ENCODE data around the gene PRPF6.
"Not testable (repeated sequence)": the region's sequence is repeated elsewhere in the genome, so short reads cannot be mapped to it uniquely, and the experiment has no call there.

The PRPF6 gene

GRCh38 chr20:64012385-64013154, 31.6 kb downstream of the PRPF6 start:
- not testable (repeated sequence) for DNase-seq

GRCh38 chr20:64015635-64016034, 34.7 kb downstream of the PRPF6 start:
- no peak for DNase-seq

GRCh38 chr20:64021124-64021975, 40.4 kb downstream of the PRPF6 start:
- no peak for DNase-seq

GRCh38 chr20:64022671-64023360, 41.9 kb downstream of the PRPF6 start:
- no peak for DNase-seq

GRCh38 chr20:64023361-64024140, 42.6 kb downstream of the PRPF6 start:
- no peak for DNase-seq

GRCh38 chr20:64024141-64024990, 43.4 kb downstream of the PRPF6 start:
- no peak for DNase-seq

GRCh38 chr20:64025101-64025825, 44.3 kb downstream of the PRPF6 start:
- DNase-seq: no peak

- DNase-seq: no peak
Measured at GRCh38 chr20:64025826-64026412, 45.0 kb downstream of the PRPF6 start.

- DNase-seq: no peak
Measured at GRCh38 chr20:64027981-64028685, 47.2 kb downstream of the PRPF6 start.

- no peak for DNase-seq
Measured at GRCh38 chr20:64029293-64030117, 48.6 kb downstream of the PRPF6 start.

- no peak for DNase-seq
Measured at GRCh38 chr20:64030371-64031134, 49.6 kb downstream of the PRPF6 start.

- no peak for DNase-seq
Measured at GRCh38 chr20:64031822-64032314, 50.9 kb downstream of the PRPF6 start.

GRCh38 chr20:64032706-64033624, 52.0 kb downstream of the PRPF6 start:
- DNase-seq: no peak

- DNase-seq: no peak
Measured at GRCh38 chr20:64033981-64034493, 53.1 kb downstream of the PRPF6 start.

- DNase-seq: no peak
Measured at GRCh38 chr20:64035066-64035932, 54.4 kb downstream of the PRPF6 start.

- no peak for DNase-seq
Measured at GRCh38 chr20:64035933-64036345, 55.0 kb downstream of the PRPF6 start, which contains the start of gene C20orf204. TSS of gene C20orf204 (plus strand) at chr20:64036182. CDS start at chr20:64036324, 142 bp downstream.

Data from activated CD4-positive, alpha-beta T cell treated with anti-CD3 and anti-CD28 coated beads for 1 hour (primary cell).